ENCODE measurements around the gene CARMIL3. TPM values are rescaled to one million over a fixed set of nuclear protein-coding genes. Genes with fewer than 3 reads are reported as not detected.

CARMIL3 gene
- total RNA-seq, 1 donor, result not detected

- no peak overlapping the region for H3K4me3 ChIP-seq (ENCODE audit: low read depth, low read length)
- no peak for DNase-seq (ENCODE audit: low read depth)
- no peak for TF ChIP-seq CTCF (IDR thresholded peaks at IDR 0.05; ENCODE audit: insufficient read depth, low read length)
These were observed 28.3 kb downstream of the CARMIL3 start for GRCh38 chr14:24080142-24080530.

GRCh38 chr14:24080888-24081738 lies 29.3 kb downstream of the CARMIL3 start:
- no peak for TF ChIP-seq CTCF (IDR thresholded peaks at IDR 0.05; ENCODE audit: insufficient read depth, low read length)
- DNase-seq (ENCODE audit: low read depth), result peak; percentile 11
- H3K4me3 ChIP-seq (ENCODE audit: low read depth, low read length), result peak overlapping the region; percentile 60

GRCh38 chr14:24081739-24082211 lies 30.0 kb downstream of the CARMIL3 start:
- TF ChIP-seq CTCF (IDR thresholded peaks at IDR 0.05; ENCODE audit: insufficient read depth, low read length), result no peak
- no peak for DNase-seq (ENCODE audit: low read depth)
- H3K4me3 ChIP-seq (ENCODE audit: low read depth, low read length), result no peak overlapping the region

- TF ChIP-seq CTCF (IDR thresholded peaks at IDR 0.05; ENCODE audit: insufficient read depth, low read length), result no peak
These were observed 30.7 kb downstream of the CARMIL3 start for GRCh38 chr14:24082411-24083080.

GRCh38 chr14:24083462-24083861 lies 31.7 kb downstream of the CARMIL3 start:
- no peak for DNase-seq (ENCODE audit: low read depth)
- no peak for TF ChIP-seq CTCF (IDR thresholded peaks at IDR 0.05; ENCODE audit: insufficient read depth, low read length)
- no peak overlapping the region for H3K4me3 ChIP-seq (ENCODE audit: low read depth, low read length)

More at GRCh38 chr14:24082411-24083080, 30.7 kb downstream of the CARMIL3 start:
- no peak for DNase-seq (ENCODE audit: low read depth)
- no peak overlapping the region for H3K4me3 ChIP-seq (ENCODE audit: low read depth, low read length)

- no peak for TF ChIP-seq CTCF (IDR thresholded peaks at IDR 0.05; ENCODE audit: insufficient read depth, low read length)
- H3K4me3 ChIP-seq (ENCODE audit: low read depth, low read length), result no peak overlapping the region
- no peak for DNase-seq (ENCODE audit: low read depth)
These were observed 32.6 kb downstream of the CARMIL3 start for GRCh38 chr14:24084440-24084839.
